MM.1S (cell line): ENCODE measurements around the gene CTNNA1.

Experiments used
- EZH2 ChIP-seq: fragments of 300-600 bp; sonication (generic); optimal IDR thresholded peaks from 2 replicates; pipeline ENCODE3; 2017; ENCODE audit warnings: low read depth, mild to moderate bottlenecking, antibody characterized with exemption, low read length, mixed read lengths
- TF ChIP-seq, protein P1 (sequence below): fragments of 300-600 bp; sonication (generic); IDR thresholded peaks from 2 replicates; pipeline ENCODE4 v1.5.1; 2016; ENCODE audit warnings: antibody characterized with exemption, low read length, mixed read lengths

DNA sequence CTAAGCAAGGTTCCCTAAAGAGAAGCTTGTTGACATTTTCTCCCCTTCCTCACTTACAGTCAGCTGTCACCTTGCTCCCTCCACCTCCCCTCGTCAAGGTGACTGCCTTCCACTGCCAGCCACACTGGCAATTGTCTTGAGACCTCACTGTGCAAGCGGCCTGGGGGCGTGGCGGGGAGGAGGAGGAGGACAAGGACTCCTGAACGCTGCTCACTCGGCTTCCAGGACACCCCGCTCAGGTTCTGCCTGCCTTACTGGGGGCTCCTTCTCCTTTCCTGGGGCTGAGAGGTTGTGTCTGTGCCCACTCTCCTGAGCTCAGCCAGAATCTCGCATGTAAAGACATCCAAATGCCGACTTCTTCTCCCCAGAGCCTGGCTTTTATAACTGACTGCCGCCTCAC lies 182.2 kb downstream of the CTNNA1 start:
- TF ChIP-seq, protein P1, sequence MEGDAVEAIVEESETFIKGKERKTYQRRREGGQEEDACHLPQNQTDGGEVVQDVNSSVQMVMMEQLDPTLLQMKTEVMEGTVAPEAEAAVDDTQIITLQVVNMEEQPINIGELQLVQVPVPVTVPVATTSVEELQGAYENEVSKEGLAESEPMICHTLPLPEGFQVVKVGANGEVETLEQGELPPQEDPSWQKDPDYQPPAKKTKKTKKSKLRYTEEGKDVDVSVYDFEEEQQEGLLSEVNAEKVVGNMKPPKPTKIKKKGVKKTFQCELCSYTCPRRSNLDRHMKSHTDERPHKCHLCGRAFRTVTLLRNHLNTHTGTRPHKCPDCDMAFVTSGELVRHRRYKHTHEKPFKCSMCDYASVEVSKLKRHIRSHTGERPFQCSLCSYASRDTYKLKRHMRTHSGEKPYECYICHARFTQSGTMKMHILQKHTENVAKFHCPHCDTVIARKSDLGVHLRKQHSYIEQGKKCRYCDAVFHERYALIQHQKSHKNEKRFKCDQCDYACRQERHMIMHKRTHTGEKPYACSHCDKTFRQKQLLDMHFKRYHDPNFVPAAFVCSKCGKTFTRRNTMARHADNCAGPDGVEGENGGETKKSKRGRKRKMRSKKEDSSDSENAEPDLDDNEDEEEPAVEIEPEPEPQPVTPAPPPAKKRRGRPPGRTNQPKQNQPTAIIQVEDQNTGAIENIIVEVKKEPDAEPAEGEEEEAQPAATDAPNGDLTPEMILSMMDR = no peak
- no peak for TF ChIP-seq EZH2
